Endothelial cell (in vitro differentiated cells): Measurements from ENCODE around the gene CTSC. TPM values are rescaled to one million over a fixed set of nuclear protein-coding genes. Genes with fewer than 3 reads are reported as not detected.

Source experiments
- DNase-seq: peaks from one replicate; pipeline ENCODE4 v3.0.0; 2021; ENCODE audit warnings: low spot score
- H3K27ac Mint-ChIP-seq: one replicate; pipeline ENCODE4 v1.8.0; 2021; ENCODE audit warnings: mixed read lengths, inconsistent platforms; ENCODE audit not compliant: unreplicated experiment
- H3K27me3 Mint-ChIP-seq: one replicate; pipeline ENCODE4 v1.8.0; 2021; ENCODE audit warnings: mild to moderate bottlenecking, moderate library complexity, mixed read lengths, inconsistent platforms; ENCODE audit not compliant: unreplicated experiment
- H3K36me3 Mint-ChIP-seq: one replicate; pipeline ENCODE4 v1.8.0; 2021; ENCODE audit warnings: mild to moderate bottlenecking, low read depth, mixed read lengths, inconsistent platforms; ENCODE audit not compliant: unreplicated experiment
- H3K4me1 Mint-ChIP-seq: one replicate; pipeline ENCODE4 v1.8.0; 2021; ENCODE audit warnings: mild to moderate bottlenecking, mixed read lengths, inconsistent platforms; ENCODE audit not compliant: unreplicated experiment
- H3K4me3 Mint-ChIP-seq: one replicate; pipeline ENCODE4 v1.8.0; 2021; ENCODE audit warnings: mild to moderate bottlenecking, mixed read lengths, inconsistent platforms; ENCODE audit not compliant: unreplicated experiment
- H3K9me3 Mint-ChIP-seq: one replicate; pipeline ENCODE4 v1.8.0; 2021; ENCODE audit warnings: mixed read lengths, inconsistent platforms; ENCODE audit not compliant: unreplicated experiment
- total RNA-seq: library from RNA; stranded (reverse); fragmentation: NEBNext Ultra II Directional; extraction: Animal tissue kit (Norgen Biotek cat#: 25700); gene quantifications from one replicate; pipeline ENCODE4 v1.2.1, GENCODE V29; 2021; ENCODE audit not compliant: unreplicated experiment
- TF ChIP-seq, protein P1 (sequence below): fragments of 200-600 bp; sonication (generic); IDR thresholded peaks from one replicate; pipeline ENCODE4 v1.5.0; 2021; ENCODE audit warnings: antibody characterized with exemption; ENCODE audit not compliant: unreplicated experiment

The CTSC gene
- total RNA-seq, 1 donor from 2014 or later: 162 TPM

DNA sequence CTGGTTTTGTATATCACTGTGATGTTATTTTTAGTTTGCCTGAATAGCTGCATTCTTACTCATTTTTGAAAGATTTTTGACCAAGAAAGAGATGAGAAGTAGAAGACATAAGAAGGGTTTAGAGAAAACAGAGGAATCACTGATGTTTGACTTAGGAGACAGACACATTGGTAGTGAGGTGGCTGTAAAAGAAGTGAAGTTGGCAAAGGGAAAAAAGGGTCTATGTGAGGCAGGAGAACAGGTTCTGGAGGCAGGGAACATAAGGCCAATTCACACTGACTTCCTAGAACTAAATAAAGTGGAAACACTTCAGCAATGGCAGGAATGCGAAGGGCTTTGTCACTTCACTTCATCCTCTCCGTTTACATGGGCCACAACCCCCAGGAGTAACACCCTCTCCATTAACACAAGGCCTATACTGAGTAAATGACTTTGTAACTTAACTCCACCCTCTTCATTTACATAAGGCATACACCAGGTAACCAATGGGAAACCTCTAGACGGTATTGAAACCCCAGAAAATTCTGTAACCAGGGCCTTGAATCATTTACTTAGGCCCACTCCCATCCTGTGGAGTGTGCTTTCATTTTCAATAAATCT is 36.5 kb downstream of the CTSC start:
- TF ChIP-seq, protein P1, sequence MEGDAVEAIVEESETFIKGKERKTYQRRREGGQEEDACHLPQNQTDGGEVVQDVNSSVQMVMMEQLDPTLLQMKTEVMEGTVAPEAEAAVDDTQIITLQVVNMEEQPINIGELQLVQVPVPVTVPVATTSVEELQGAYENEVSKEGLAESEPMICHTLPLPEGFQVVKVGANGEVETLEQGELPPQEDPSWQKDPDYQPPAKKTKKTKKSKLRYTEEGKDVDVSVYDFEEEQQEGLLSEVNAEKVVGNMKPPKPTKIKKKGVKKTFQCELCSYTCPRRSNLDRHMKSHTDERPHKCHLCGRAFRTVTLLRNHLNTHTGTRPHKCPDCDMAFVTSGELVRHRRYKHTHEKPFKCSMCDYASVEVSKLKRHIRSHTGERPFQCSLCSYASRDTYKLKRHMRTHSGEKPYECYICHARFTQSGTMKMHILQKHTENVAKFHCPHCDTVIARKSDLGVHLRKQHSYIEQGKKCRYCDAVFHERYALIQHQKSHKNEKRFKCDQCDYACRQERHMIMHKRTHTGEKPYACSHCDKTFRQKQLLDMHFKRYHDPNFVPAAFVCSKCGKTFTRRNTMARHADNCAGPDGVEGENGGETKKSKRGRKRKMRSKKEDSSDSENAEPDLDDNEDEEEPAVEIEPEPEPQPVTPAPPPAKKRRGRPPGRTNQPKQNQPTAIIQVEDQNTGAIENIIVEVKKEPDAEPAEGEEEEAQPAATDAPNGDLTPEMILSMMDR: no peak
- no peaks in the 10 kb centered on the region for H3K4me1 Mint-ChIP-seq
- no peak overlapping the region for H3K4me3 Mint-ChIP-seq
- no peak overlapping the region for H3K27ac Mint-ChIP-seq
- DNase-seq: no peak
- H3K36me3 Mint-ChIP-seq: peaks cover 33% of the 10 kb centered on the region
- no peaks in the 10 kb centered on the region for H3K27me3 Mint-ChIP-seq
- H3K9me3 Mint-ChIP-seq: no peaks in the 10 kb centered on the region

DNA sequence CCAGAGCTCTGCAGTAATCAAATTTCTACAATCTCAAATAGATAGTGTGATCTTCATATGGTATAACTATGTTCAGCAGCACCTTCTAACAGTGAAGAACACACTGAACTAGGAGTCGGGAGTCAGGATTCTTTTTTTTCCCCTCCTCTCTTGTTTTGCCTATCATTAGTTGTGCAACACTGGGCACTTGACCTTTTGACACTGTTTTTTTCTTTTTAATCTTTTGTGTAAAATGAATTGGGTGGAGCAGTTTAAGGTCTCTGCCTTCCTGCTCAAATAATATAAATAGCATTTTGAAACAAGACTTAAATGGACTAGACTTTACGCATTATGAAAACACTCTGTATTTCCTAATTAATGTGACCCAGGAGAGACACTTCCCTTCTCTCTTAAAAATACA is 39.7 kb downstream of the CTSC start:
- TF ChIP-seq, protein P1: no peak
- Mint-ChIP-seq H3K36me3 (peaks cover 25% of the 10 kb centered on the region), H3K4me1 (no peaks in the 10 kb centered on the region), H3K9me3 (no peaks in the 10 kb centered on the region), H3K27ac (no peak overlapping the region), H3K4me3 (no peak overlapping the region), H3K27me3 (no peaks in the 10 kb centered on the region)
- DNase-seq: no peak

GRCh38 chr11:88297421-88297820 is 40.1 kb downstream of the CTSC start:
- Mint-ChIP-seq H3K4me3 (no peak overlapping the region), H3K9me3 (no peaks in the 10 kb centered on the region), H3K36me3 (peaks cover 29% of the 10 kb centered on the region), H3K27me3 (no peaks in the 10 kb centered on the region), H3K4me1 (no peaks in the 10 kb centered on the region), H3K27ac (no peak overlapping the region)
- no peak for DNase-seq
- TF ChIP-seq, protein P1: no peak

DNA sequence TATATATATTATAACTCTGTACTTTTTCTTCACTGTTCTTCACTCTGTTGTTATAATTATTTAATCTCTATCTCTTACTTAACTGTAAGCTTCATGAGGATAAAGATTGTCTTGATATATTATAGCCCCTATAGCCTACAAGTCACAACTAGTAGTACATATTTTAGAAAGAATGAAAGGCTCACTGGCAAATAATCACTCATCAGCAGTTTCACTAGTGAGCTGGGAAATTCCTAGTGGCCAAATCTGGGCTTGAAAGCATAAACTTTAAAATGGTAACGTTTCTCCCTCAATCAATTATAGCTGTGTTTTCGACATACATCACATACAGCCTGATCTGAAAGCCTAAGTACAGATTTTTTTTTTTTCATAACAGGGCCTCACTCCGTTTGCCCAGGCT is 42.5 kb downstream of the CTSC start:
- TF ChIP-seq, protein P1: no peak
- Mint-ChIP-seq H3K4me1 (no peaks in the 10 kb centered on the region), H3K27me3 (peaks cover 2% of the 10 kb centered on the region), H3K27ac (no peak overlapping the region), H3K9me3 (peaks cover 4% of the 10 kb centered on the region), H3K4me3 (no peak overlapping the region), H3K36me3 (peaks cover 29% of the 10 kb centered on the region)
- no peak for DNase-seq

- DNase-seq: no peak
- Mint-ChIP-seq H3K4me1 (peaks cover 3% of the 10 kb centered on the region), H3K9me3 (peaks cover 4% of the 10 kb centered on the region), H3K4me3 (no peak overlapping the region), H3K27ac (no peak overlapping the region), H3K27me3 (peaks cover 2% of the 10 kb centered on the region), H3K36me3 (peaks cover 29% of the 10 kb centered on the region)
- TF ChIP-seq, protein P1: no peak
Observed at GRCh38 chr11:88293931-88294330, 43.6 kb downstream of the CTSC start.
